ENCODE results near the gene PCBD2.
"Not testable (repeated sequence)": the region's sequence is repeated elsewhere in the genome, so short reads cannot be mapped to it uniquely, and the experiment has no call there.

Gene PCBD2

GRCh38 chr5:134905246-134905996, 490 bp downstream of the PCBD2 start:
- in situ Hi-C loops (cut with HindIII; ENCODE audit: low sequenced_read_pairs) = no loop called here

GRCh38 chr5:134906811-134907210, 1.9 kb downstream of the PCBD2 start:
- in situ Hi-C loops (cut with HindIII; ENCODE audit: low sequenced_read_pairs) = no loop called here

- in situ Hi-C loops (cut with HindIII; ENCODE audit: low sequenced_read_pairs) = not testable (repeated sequence)
Observed at GRCh38 chr5:134910752-134911151, 5.8 kb downstream of the PCBD2 start.

GRCh38 chr5:134911285-134912206, 6.6 kb downstream of the PCBD2 start:
- in situ Hi-C loops (cut with HindIII; ENCODE audit: low sequenced_read_pairs) = no loop called here

GRCh38 chr5:134913254-134913653, 8.3 kb downstream of the PCBD2 start:
- in situ Hi-C loops (cut with HindIII; ENCODE audit: low sequenced_read_pairs) = no loop called here

- in situ Hi-C loops (cut with HindIII; ENCODE audit: low sequenced_read_pairs) = no loop called here
Observed at GRCh38 chr5:134913795-134914194, 8.9 kb downstream of the PCBD2 start.

- in situ Hi-C loops (cut with HindIII; ENCODE audit: low sequenced_read_pairs) = loop anchor here (5.0 kb wide), 1 partner anchor 45 kb away; no protein-coding TSS in a partner anchor
Observed at GRCh38 chr5:134917070-134917815, 12.3 kb downstream of the PCBD2 start.

GRCh38 chr5:134918861-134919260, 13.9 kb downstream of the PCBD2 start:
- in situ Hi-C loops (cut with HindIII; ENCODE audit: low sequenced_read_pairs) = loop anchor here (5.0 kb wide), 1 partner anchor 43 kb away; no protein-coding TSS in a partner anchor

- in situ Hi-C loops (cut with HindIII; ENCODE audit: low sequenced_read_pairs) = no loop called here
Observed at GRCh38 chr5:134920848-134921575, 16.1 kb downstream of the PCBD2 start.

- in situ Hi-C loops (cut with HindIII; ENCODE audit: low sequenced_read_pairs) = loop anchor here (10.0 kb wide), 1 partner anchor 88 kb away; the partner anchor contains the start of gene C5orf24
Observed at GRCh38 chr5:134932508-134932907, 27.6 kb downstream of the PCBD2 start.

- in situ Hi-C loops (cut with HindIII; ENCODE audit: low sequenced_read_pairs) = loop anchor here (10.0 kb wide), 1 partner anchor 89 kb away; the partner anchor contains the start of gene C5orf24
Observed at GRCh38 chr5:134934202-134934601, 29.3 kb downstream of the PCBD2 start.

GRCh38 chr5:134935711-134936602, 31.0 kb downstream of the PCBD2 start:
- in situ Hi-C loops (cut with HindIII; ENCODE audit: low sequenced_read_pairs) = loop anchor here (10.0 kb wide), 1 partner anchor 91 kb away; the partner anchor contains the start of gene C5orf24

GRCh38 chr5:134937526-134937925, 32.6 kb downstream of the PCBD2 start:
- in situ Hi-C loops (cut with HindIII; ENCODE audit: low sequenced_read_pairs) = loop anchor here (10.0 kb wide), 1 partner anchor 93 kb away; the partner anchor contains the start of gene C5orf24

GRCh38 chr5:134938030-134938429, 33.1 kb downstream of the PCBD2 start:
- in situ Hi-C loops (cut with HindIII; ENCODE audit: low sequenced_read_pairs) = loop anchor here (10.0 kb wide), 1 partner anchor 93 kb away; the partner anchor contains the start of gene C5orf24

GRCh38 chr5:134939500-134939899, 34.6 kb downstream of the PCBD2 start:
- in situ Hi-C loops (cut with HindIII; ENCODE audit: low sequenced_read_pairs) = loop anchor here (10.0 kb wide), 1 partner anchor 95 kb away; the partner anchor contains the start of gene C5orf24

- in situ Hi-C loops (cut with HindIII; ENCODE audit: low sequenced_read_pairs) = no loop called here
Observed at GRCh38 chr5:134943547-134943946, 38.6 kb downstream of the PCBD2 start.

GRCh38 chr5:134944630-134945029, 39.7 kb downstream of the PCBD2 start:
- in situ Hi-C loops (cut with HindIII; ENCODE audit: low sequenced_read_pairs) = no loop called here

- in situ Hi-C loops (cut with HindIII; ENCODE audit: low sequenced_read_pairs) = no loop called here
Observed at GRCh38 chr5:134945041-134945440, 40.1 kb downstream of the PCBD2 start.

GRCh38 chr5:134948911-134949310, 44.0 kb downstream of the PCBD2 start:
- in situ Hi-C loops (cut with HindIII; ENCODE audit: low sequenced_read_pairs) = no loop called here

Measured in endothelial cell of hepatic sinusoid (primary cell).